Right lobe of liver (tissue), 4 donors: Measurements from ENCODE around the gene ENPP3.

Experiments used
- CTCF ChIP-seq, 4 donors: fragments of 200-600 bp in 3 of 4; fragments of 450-650 bp in 1 of 4; IDR thresholded peaks; one replicate each; pipeline versions ENCODE4 v1.5.1 to v1.8.0; 2016 to 2022; ENCODE audit warnings: antibody characterized with exemption in 4 of 4, mild to moderate bottlenecking in 2 of 4
- POLR2A ChIP-seq: fragments of 450-650 bp; IDR thresholded peaks from one replicate; pipeline ENCODE4 v1.6.1; 2017; ENCODE audit warnings: antibody characterized with exemption, mild to moderate bottlenecking
- donor health status: DM: no; HTN: no; CAD: no.
- donor health status: DM: no; HTN: no; CAD: no.
- donor health status: DM: no; HTN: yes; CAD: no.

- no peak for TF ChIP-seq CTCF (IDR thresholded peaks at IDR 0.05)
- no peak for TF ChIP-seq POLR2A
Measured at GRCh38 chr6:131652472-131652871, 15.4 kb downstream of the ENPP3 start.
